Measurements from ENCODE around the gene GNGT1.

Gene GNGT1

GRCh38 chr7:93879356-93879755 is 27.0 kb upstream of the GNGT1 start:
- H2BK12ac ChIP-seq (ENCODE audit: low read length), result no peak overlapping the region
- H3K27me3 ChIP-seq (ENCODE audit: control insufficient read depth in 3 of 3, insufficient read depth in 3 of 3, low read depth in 1 of 3, low read length in 3 of 3), result no peaks in the 10 kb centered on the region
- DNase-seq (ENCODE audit: low spot score), result no peak
- no peak overlapping the region for H3K27ac ChIP-seq (replicated peaks; ENCODE audit: low read length)
- no peak overlapping the region for H3K23ac ChIP-seq (ENCODE audit: low read depth, low read length, poor library complexity)
- no peaks in the 10 kb centered on the region for H3K79me1 ChIP-seq (ENCODE audit: low read depth, low read length)
- H4K8ac ChIP-seq (ENCODE audit: low read depth, low read length), result no peak overlapping the region
- H3K9ac ChIP-seq (ENCODE audit: low read depth, low read length, poor library complexity), result no peak overlapping the region
- no peak overlapping the region for H2AK5ac ChIP-seq (ENCODE audit: low read depth, low read length)
- H3K14ac ChIP-seq (ENCODE audit: low read length), result no peak overlapping the region
- H3K4ac ChIP-seq (ENCODE audit: low read length), result no peak overlapping the region
- H2AFZ ChIP-seq (ENCODE audit: low read length), result no peak overlapping the region
- no peak overlapping the region for H2BK120ac ChIP-seq (ENCODE audit: low read depth, low read length)
- H3K9me3 ChIP-seq (replicated peaks in 1 of 2; ENCODE audit: control insufficient read depth in 2 of 2, insufficient read depth in 1 of 2, low read depth in 1 of 2, low read length in 2 of 2), result peaks cover 0 to 32% of the 10 kb centered on the region in 2 donors
- no peak overlapping the region for H3K4me2 ChIP-seq (ENCODE audit: insufficient read depth, low read length, poor library complexity, severe bottlenecking)
- H4K91ac ChIP-seq (ENCODE audit: low read depth, low read length, poor library complexity), result no peak overlapping the region
- H3K4me1 ChIP-seq (ENCODE audit: control insufficient read depth in 2 of 2, insufficient read depth in 1 of 2, low read depth in 1 of 2, low read length in 2 of 2), result no peaks in the 10 kb centered on the region
- H3K18ac ChIP-seq (ENCODE audit: low read length), result no peak overlapping the region
- no peak overlapping the region for H2BK15ac ChIP-seq (ENCODE audit: low read length)
- H3K36me3 ChIP-seq (replicated peaks in 1 of 2; ENCODE audit: control insufficient read depth in 2 of 2, insufficient read depth in 2 of 2, low read length in 2 of 2), result peaks cover 0 to 9% of the 10 kb centered on the region in 2 donors
- H2BK5ac ChIP-seq (ENCODE audit: low read length), result no peak overlapping the region
- H3K4me3 ChIP-seq (ENCODE audit: low read length in 2 of 2), result no peak overlapping the region

GRCh38 chr7:93882468-93882867 is 23.9 kb upstream of the GNGT1 start:
- Histone ChIP-seq H3K27me3 (ENCODE audit: control insufficient read depth in 3 of 3, insufficient read depth in 3 of 3, low read depth in 1 of 3, low read length in 3 of 3) (no peaks in the 10 kb centered on the region), H4K91ac (ENCODE audit: low read depth, low read length, poor library complexity) (no peak overlapping the region), H3K9me3 (replicated peaks in 1 of 2; ENCODE audit: control insufficient read depth in 2 of 2, insufficient read depth in 1 of 2, low read depth in 1 of 2, low read length in 2 of 2) (peaks cover 0 to 16% of the 10 kb centered on the region in 2 donors), H2BK15ac (ENCODE audit: low read length) (no peak overlapping the region), H3K4me3 (ENCODE audit: low read length in 2 of 2) (no peak overlapping the region), H2BK12ac (ENCODE audit: low read length) (no peak overlapping the region), H3K79me1 (ENCODE audit: low read depth, low read length) (no peaks in the 10 kb centered on the region), H3K27ac (replicated peaks; ENCODE audit: low read length) (no peak overlapping the region), H3K18ac (ENCODE audit: low read length) (no peak overlapping the region), H2BK5ac (ENCODE audit: low read length) (no peak overlapping the region), H3K14ac (ENCODE audit: low read length) (no peak overlapping the region), H3K9ac (ENCODE audit: low read depth, low read length, poor library complexity) (no peak overlapping the region), H3K36me3 (replicated peaks in 1 of 2; ENCODE audit: control insufficient read depth in 2 of 2, insufficient read depth in 2 of 2, low read length in 2 of 2) (peaks cover 0 to 34% of the 10 kb centered on the region in 2 donors), H3K4me2 (ENCODE audit: insufficient read depth, low read length, poor library complexity, severe bottlenecking) (no peak overlapping the region), H3K23ac (ENCODE audit: low read depth, low read length, poor library complexity) (no peak overlapping the region), H4K8ac (ENCODE audit: low read depth, low read length) (no peak overlapping the region), H2AK5ac (ENCODE audit: low read depth, low read length) (no peak overlapping the region), H3K4me1 (ENCODE audit: control insufficient read depth in 2 of 2, insufficient read depth in 1 of 2, low read depth in 1 of 2, low read length in 2 of 2) (no peaks in the 10 kb centered on the region), H2AFZ (ENCODE audit: low read length) (no peak overlapping the region), H2BK120ac (ENCODE audit: low read depth, low read length) (no peak overlapping the region), H3K4ac (ENCODE audit: low read length) (no peak overlapping the region)
- no peak for DNase-seq (ENCODE audit: low spot score)

- H2BK120ac ChIP-seq (ENCODE audit: low read depth, low read length), result no peak overlapping the region
- no peak overlapping the region for H3K23ac ChIP-seq (ENCODE audit: low read depth, low read length, poor library complexity)
- no peak overlapping the region for H4K91ac ChIP-seq (ENCODE audit: low read depth, low read length, poor library complexity)
- no peaks in the 10 kb centered on the region for H3K79me1 ChIP-seq (ENCODE audit: low read depth, low read length)
- H3K14ac ChIP-seq (ENCODE audit: low read length), result no peak overlapping the region
- no CpG with 5 or more reads among the region's 3 CpGs for WGBS, 2 donors (ENCODE audit: extremely low coverage in 2 of 2, insufficient read length in 2 of 2, insufficient replicate concordance in 1 of 2)
- peaks cover 0 to 13% of the 10 kb centered on the region in 2 donors for H3K9me3 ChIP-seq (replicated peaks in 1 of 2; ENCODE audit: control insufficient read depth in 2 of 2, insufficient read depth in 1 of 2, low read depth in 1 of 2, low read length in 2 of 2)
- H2BK5ac ChIP-seq (ENCODE audit: low read length), result no peak overlapping the region
- no peak overlapping the region for H2BK12ac ChIP-seq (ENCODE audit: low read length)
- no peak overlapping the region for H3K18ac ChIP-seq (ENCODE audit: low read length)
- no peak for DNase-seq (ENCODE audit: low spot score)
- H2BK15ac ChIP-seq (ENCODE audit: low read length), result no peak overlapping the region
- H3K27me3 ChIP-seq (ENCODE audit: control insufficient read depth in 3 of 3, insufficient read depth in 3 of 3, low read depth in 1 of 3, low read length in 3 of 3), result no peaks in the 10 kb centered on the region
- no peak overlapping the region for H3K4me3 ChIP-seq (ENCODE audit: low read length in 2 of 2)
- no peak overlapping the region for H3K4ac ChIP-seq (ENCODE audit: low read length)
- no peak overlapping the region for H3K9ac ChIP-seq (ENCODE audit: low read depth, low read length, poor library complexity)
- no peak overlapping the region for H4K8ac ChIP-seq (ENCODE audit: low read depth, low read length)
- no peak overlapping the region for H2AFZ ChIP-seq (ENCODE audit: low read length)
- H3K27ac ChIP-seq (replicated peaks; ENCODE audit: low read length), result no peak overlapping the region
- H3K4me1 ChIP-seq (ENCODE audit: control insufficient read depth in 2 of 2, insufficient read depth in 1 of 2, low read depth in 1 of 2, low read length in 2 of 2), result no peaks in the 10 kb centered on the region
- H3K4me2 ChIP-seq (ENCODE audit: insufficient read depth, low read length, poor library complexity, severe bottlenecking), result no peak overlapping the region
- H2AK5ac ChIP-seq (ENCODE audit: low read depth, low read length), result no peak overlapping the region
- H3K36me3 ChIP-seq (replicated peaks in 1 of 2; ENCODE audit: control insufficient read depth in 2 of 2, insufficient read depth in 2 of 2, low read length in 2 of 2), result peaks cover 0 to 43% of the 10 kb centered on the region in 2 donors
Observed at GRCh38 chr7:93883078-93883916, 23.1 kb upstream of the GNGT1 start.

- Histone ChIP-seq H3K23ac (ENCODE audit: low read depth, low read length, poor library complexity) (no peak overlapping the region), H3K4me1 (ENCODE audit: control insufficient read depth in 2 of 2, insufficient read depth in 1 of 2, low read depth in 1 of 2, low read length in 2 of 2) (no peaks in the 10 kb centered on the region), H4K8ac (ENCODE audit: low read depth, low read length) (no peak overlapping the region), H4K91ac (ENCODE audit: low read depth, low read length, poor library complexity) (no peak overlapping the region), H3K4ac (ENCODE audit: low read length) (no peak overlapping the region), H3K79me1 (ENCODE audit: low read depth, low read length) (no peaks in the 10 kb centered on the region), H3K36me3 (replicated peaks in 1 of 2; ENCODE audit: control insufficient read depth in 2 of 2, insufficient read depth in 2 of 2, low read length in 2 of 2) (peaks cover 0 to 43% of the 10 kb centered on the region in 2 donors), H2BK5ac (ENCODE audit: low read length) (no peak overlapping the region), H3K18ac (ENCODE audit: low read length) (no peak overlapping the region), H3K9ac (ENCODE audit: low read depth, low read length, poor library complexity) (no peak overlapping the region), H3K14ac (ENCODE audit: low read length) (no peak overlapping the region), H2BK120ac (ENCODE audit: low read depth, low read length) (no peak overlapping the region), H2AFZ (ENCODE audit: low read length) (no peak overlapping the region), H3K27me3 (ENCODE audit: control insufficient read depth in 3 of 3, insufficient read depth in 3 of 3, low read depth in 1 of 3, low read length in 3 of 3) (no peaks in the 10 kb centered on the region), H3K4me2 (ENCODE audit: insufficient read depth, low read length, poor library complexity, severe bottlenecking) (no peak overlapping the region), H2BK15ac (ENCODE audit: low read length) (no peak overlapping the region), H2AK5ac (ENCODE audit: low read depth, low read length) (no peak overlapping the region), H3K9me3 (replicated peaks in 1 of 2; ENCODE audit: control insufficient read depth in 2 of 2, insufficient read depth in 1 of 2, low read depth in 1 of 2, low read length in 2 of 2) (peaks cover 0 to 9% of the 10 kb centered on the region in 2 donors), H3K4me3 (ENCODE audit: low read length in 2 of 2) (no peak overlapping the region), H2BK12ac (ENCODE audit: low read length) (no peak overlapping the region), H3K27ac (replicated peaks; ENCODE audit: low read length) (no peak overlapping the region)
- DNase-seq (ENCODE audit: low spot score), result no peak
Observed at GRCh38 chr7:93883917-93884345, 22.4 kb upstream of the GNGT1 start.

Data from neuronal stem cell (in vitro differentiated cells).